GM12878 (cell line): ENCODE data around the gene BCAR3. TPM values are rescaled to one million over a fixed set of nuclear protein-coding genes. Genes with fewer than 3 reads are reported as not detected.

Experiments used
- ATAC-seq: fragments of 200-7000 bp; cut with Tn5 transposase; 3 replicates; pipeline ENCODE4 v1.9.1; 2020; ENCODE audit warnings: mild to moderate bottlenecking, moderate library complexity
- BruUV-seq: library from RNA; stranded (reverse); fragments of 400-500 nt; replicated peaks from 2 replicates; lab custom pipeline; 2021; lab: Mats Ljungman, UMichigan
- CTCF ChIA-PET: fragments of 300-600 bp; sonication (Branson Sonifier 250); formaldehyde crosslinking; extraction: SDS; loops from one replicate; lab custom pipeline; 2021; ENCODE audit warnings: inconsistent platforms; lab: Yijun Ruan, JAX
- POLR2A ChIA-PET: fragments of 350-600 bp; formaldehyde crosslinking; extraction: SDS; loops from one replicate; lab custom pipeline; 2021; ENCODE audit warnings: inconsistent platforms; lab: Charles Lee
- RAD21 ChIA-PET: fragments of 300-600 bp; sonication (Branson Sonifier 250); formaldehyde crosslinking; loops from one replicate; lab custom pipeline; 2023; ENCODE audit warnings: antibody characterized with exemption; ENCODE audit not compliant: unreplicated experiment; lab: Charles Lee
- SMC1A ChIA-PET: fragments of 300-600 bp; sonication (Branson Sonifier 250); formaldehyde crosslinking; loops from one replicate; lab custom pipeline; 2023; ENCODE audit not compliant: unreplicated experiment, uncharacterized antibody; lab: Charles Lee
- DNase-seq: peaks from one replicate; pipeline ENCODE4 v3.0.0-alpha.2; 2011; ENCODE audit warnings: low read depth, low spot score
- FAIRE-seq: peaks from 3 replicates; lab custom pipeline; 2011; peaks lifted over from hg19 to GRCh38; lab: Jason Lieb, UNC
- H2AFZ ChIP-seq: 2 replicates; pipeline ENCODE4 v1.6.0; 2011; ENCODE audit warnings: low read depth, low read length, control low read depth; ENCODE audit not compliant: control insufficient read depth
- H3K27ac ChIP-seq: 2 replicates; pipeline ENCODE4 v1.5.1; 2011; ENCODE audit warnings: control low read depth; ENCODE audit not compliant: control insufficient read depth, insufficient read depth
- H3K27me3 ChIP-seq, 2 experiments: replicated peaks in 1 of 2; 2 replicates each; pipeline versions ENCODE4 v1.6.0 to v1.6.1; 2011; ENCODE audit warnings: low read length in 1 of 2; ENCODE audit not compliant: control insufficient read depth in 2 of 2, insufficient read depth in 2 of 2
- H3K36me3 ChIP-seq, 2 experiments: 2 replicates each; pipeline ENCODE4 v1.5.1; 2011; ENCODE audit warnings: low read length in 1 of 2; ENCODE audit not compliant: control insufficient read depth in 2 of 2, insufficient read depth in 2 of 2
- H3K4me1 ChIP-seq: 2 replicates; pipeline ENCODE4 v1.6.1; 2011; ENCODE audit warnings: mild to moderate bottlenecking, low read length, moderate library complexity, mixed read lengths; ENCODE audit not compliant: control insufficient read depth, insufficient read depth
- H3K4me2 ChIP-seq: 2 replicates; pipeline ENCODE4 v1.6.0; 2011; ENCODE audit warnings: control low read depth; ENCODE audit not compliant: control insufficient read depth, insufficient read depth
- H3K4me3 ChIP-seq: fragments of 200-600 bp; sonication (generic); 2 replicates; pipeline ENCODE4 v1.5.1; 2016
- H3K79me2 ChIP-seq: 2 replicates; pipeline ENCODE4 v1.6.0; 2011; ENCODE audit warnings: low read length; ENCODE audit not compliant: control insufficient read depth, insufficient read depth
- H3K9ac ChIP-seq: 2 replicates; pipeline ENCODE4 v1.8.0; 2011; ENCODE audit warnings: low read length, control low read depth, mixed read lengths; ENCODE audit not compliant: control insufficient read depth, insufficient read depth
- H3K9me3 ChIP-seq: replicated peaks from 3 replicates; pipeline ENCODE4 v1.5.1; 2011; ENCODE audit warnings: mild to moderate bottlenecking, low read length; ENCODE audit not compliant: control insufficient read depth, insufficient read depth
- H4K20me1 ChIP-seq: 2 replicates; pipeline ENCODE4 v1.6.0; 2011; ENCODE audit not compliant: control insufficient read depth, insufficient read depth
- ATF3 ChIP-seq: IDR thresholded peaks from 2 replicates; pipeline ENCODE4 v1.6.1; 2011; ENCODE audit warnings: low read depth, mild to moderate bottlenecking, low read length, moderate library complexity, borderline replicate concordance; ENCODE audit errors: extremely low read depth
- ATF7 ChIP-seq: fragments of 450-650 bp; IDR thresholded peaks from 2 replicates; pipeline ENCODE4 v1.6.1; 2016; ENCODE audit warnings: low read depth, mild to moderate bottlenecking
- BACH1 ChIP-seq: fragments of 450-650 bp; IDR thresholded peaks from 2 replicates; pipeline ENCODE4 v1.6.1; 2017; ENCODE audit warnings: mild to moderate bottlenecking, borderline replicate concordance
- ELK1 ChIP-seq: IDR thresholded peaks from 2 replicates; pipeline ENCODE4 v1.6.1; 2012; ENCODE audit warnings: low read depth, low read length, improper control_type of control experiment
- EP300 ChIP-seq, 2 experiments: fragments of 150-350 bp in 1 of 2; IDR thresholded peaks; 2 replicates each; pipeline ENCODE4 v1.6.1; 2011 to 2012; ENCODE audit warnings: low read depth in 2 of 2, low read length in 2 of 2, borderline replicate concordance in 1 of 2, improper control_type of control experiment in 1 of 2, inconsistent platforms in 1 of 2; ENCODE audit not compliant: control insufficient read depth in 1 of 2
- IRF4 ChIP-seq: IDR thresholded peaks from 2 replicates; pipeline ENCODE4 v1.6.1; 2011; ENCODE audit warnings: low read depth, low read length
- JUND ChIP-seq: IDR thresholded peaks from 2 replicates; pipeline ENCODE4 v1.6.1; 2012; ENCODE audit warnings: low read depth, mild to moderate bottlenecking, low read length, improper control_type of control experiment, moderate library complexity
- LARP7 ChIP-seq: fragments of 450-650 bp; IDR thresholded peaks from 2 replicates; pipeline ENCODE4 v1.6.1; 2017; ENCODE audit warnings: mild to moderate bottlenecking
- MEF2A ChIP-seq: IDR thresholded peaks from 2 replicates; pipeline ENCODE4 v1.6.1; 2011; ENCODE audit warnings: low read depth, mild to moderate bottlenecking, low read length, moderate library complexity; ENCODE audit not compliant: insufficient read depth
- MYB ChIP-seq: fragments of 150-350 bp; IDR thresholded peaks from 2 replicates; pipeline ENCODE4 v1.6.1; 2014; ENCODE audit warnings: mild to moderate bottlenecking, low read depth, low read length, borderline replicate concordance
- MYC ChIP-seq: IDR thresholded peaks from 2 replicates; pipeline ENCODE4 v1.6.1; 2011; ENCODE audit warnings: mild to moderate bottlenecking, low read length, moderate library complexity, inconsistent platforms; ENCODE audit not compliant: insufficient read depth, insufficient replicate concordance, insufficient read length, severe bottlenecking
- NRF1 ChIP-seq: conservative IDR thresholded peaks from 2 replicates; pipeline ENCODE4 v1.6.1; 2011; ENCODE audit warnings: mild to moderate bottlenecking, low read depth, low read length, improper control_type of control experiment
- POLR2A ChIP-seq: IDR thresholded peaks from 2 replicates; pipeline ENCODE4 v1.6.1; 2011; ENCODE audit warnings: low read depth, mild to moderate bottlenecking, low read length
- POU2F2 ChIP-seq: IDR thresholded peaks from 3 replicates; pipeline ENCODE4 v1.6.1; 2011; ENCODE audit warnings: low read depth, mild to moderate bottlenecking, low read length, borderline replicate concordance
- RB1 ChIP-seq: fragments of 450-650 bp; formaldehyde crosslinking; IDR thresholded peaks from 2 replicates; pipeline ENCODE4 v1.6.1; 2017; ENCODE audit warnings: mild to moderate bottlenecking, borderline replicate concordance
- SMARCA5 ChIP-seq: fragments of 450-650 bp; IDR thresholded peaks from 2 replicates; pipeline ENCODE4 v1.6.1; 2017; ENCODE audit warnings: mild to moderate bottlenecking
- SP1 ChIP-seq: IDR thresholded peaks from one replicate; pipeline ENCODE4 v1.6.1; 2011; ENCODE audit warnings: low read depth, low read length
- SRF ChIP-seq, 2 experiments: IDR thresholded peaks; 2 replicates each; pipeline ENCODE4 v1.6.1; 2011; ENCODE audit warnings: low read depth in 2 of 2, low read length in 2 of 2, mild to moderate bottlenecking in 1 of 2, moderate library complexity in 1 of 2
- STAT3 ChIP-seq: IDR thresholded peaks from 2 replicates; pipeline ENCODE4 v1.6.1; 2011; ENCODE audit warnings: low read depth, low read length, improper control_type of control experiment
- USF1 ChIP-seq: IDR thresholded peaks from 2 replicates; pipeline ENCODE4 v1.6.1; 2011; ENCODE audit warnings: borderline replicate concordance, low read depth, mild to moderate bottlenecking, moderate library complexity, mixed read lengths, low read length; ENCODE audit not compliant: insufficient read depth; ENCODE audit errors: extremely low read length
- WRNIP1 ChIP-seq: IDR thresholded peaks from 2 replicates; pipeline ENCODE4 v1.6.1; 2011; ENCODE audit warnings: low read depth, low read length, improper control_type of control experiment, borderline replicate concordance
- ZNF217 ChIP-seq: fragments of 450-650 bp; IDR thresholded peaks from 2 replicates; pipeline ENCODE4 v1.6.1; 2017; ENCODE audit warnings: antibody characterized with exemption, mild to moderate bottlenecking
- ZNF24 ChIP-seq: fragments of 450-650 bp; IDR thresholded peaks from 2 replicates; pipeline ENCODE4 v1.6.1; 2017; ENCODE audit warnings: antibody characterized with exemption, mild to moderate bottlenecking
- WGBS: methylation state at CpG from one replicate; pipeline ENCODE4 v1.1.6; 2016; ENCODE audit warnings: low lambda C conversion rate; ENCODE audit not compliant: insufficient replicate concordance, insufficient coverage; ENCODE audit errors: missing lambda C conversion rate; 5-methylcytosine and 5-hydroxymethylcytosine counted together
- in situ Hi-C: fragments of 300-500 bp; cut with MboI; formaldehyde crosslinking; loops from 9 replicates; pipeline ENCODE4 v1.14.3; 2018; ENCODE audit warnings: mixed read lengths
- intact Hi-C: fragments of 100-400 bp; cut with micrococcal nuclease; formaldehyde crosslinking; loops from one replicate; pipeline ENCODE4 v1.14.2; 2022; ENCODE audit not compliant: unreplicated experiment
- polyA plus RNA-seq, 11 experiments: library from polyadenylated mRNA; depleted of rRNA in 4 of 11; unstranded in 6 of 11; stranded (reverse) in 5 of 11; fragments of >200 nt; fragmentation: Nextera tagmentation in 4 of 11; fragmentation: Illumina TruSeq in 1 of 11; extraction: Ambion mirVana in 4 of 11; extraction: Trizol in 1 of 11; gene quantifications; 1 replicate in 1 of 11; 2 replicates in 10 of 11; pipeline versions ENCODE4 v1.2.1 to v1.2.3, GENCODE V29; 2011 to 2016; ENCODE audit warnings: inconsistent platforms in 2 of 11, missing spikeins in 2 of 11, low read depth in 1 of 11
- total RNA-seq, 4 experiments: library from RNA; depleted of rRNA in 3 of 4; stranded (reverse); fragments of >200 nt in 3 of 4; fragmentation: Illumina TruSeq in 1 of 4; extraction: Trizol in 1 of 4; gene quantifications; 2 replicates each; pipeline versions ENCODE4 v1.2.1 to v1.2.3, GENCODE V29; 2013 to 2021

Gene BCAR3
- total and polyA plus RNA-seq, 10 of the 15 experiments (the other 5 are each of a cell fraction or from before 2014, with no cell fraction given), result 1.3 to 6.6 (median 1.8) TPM

DNA sequence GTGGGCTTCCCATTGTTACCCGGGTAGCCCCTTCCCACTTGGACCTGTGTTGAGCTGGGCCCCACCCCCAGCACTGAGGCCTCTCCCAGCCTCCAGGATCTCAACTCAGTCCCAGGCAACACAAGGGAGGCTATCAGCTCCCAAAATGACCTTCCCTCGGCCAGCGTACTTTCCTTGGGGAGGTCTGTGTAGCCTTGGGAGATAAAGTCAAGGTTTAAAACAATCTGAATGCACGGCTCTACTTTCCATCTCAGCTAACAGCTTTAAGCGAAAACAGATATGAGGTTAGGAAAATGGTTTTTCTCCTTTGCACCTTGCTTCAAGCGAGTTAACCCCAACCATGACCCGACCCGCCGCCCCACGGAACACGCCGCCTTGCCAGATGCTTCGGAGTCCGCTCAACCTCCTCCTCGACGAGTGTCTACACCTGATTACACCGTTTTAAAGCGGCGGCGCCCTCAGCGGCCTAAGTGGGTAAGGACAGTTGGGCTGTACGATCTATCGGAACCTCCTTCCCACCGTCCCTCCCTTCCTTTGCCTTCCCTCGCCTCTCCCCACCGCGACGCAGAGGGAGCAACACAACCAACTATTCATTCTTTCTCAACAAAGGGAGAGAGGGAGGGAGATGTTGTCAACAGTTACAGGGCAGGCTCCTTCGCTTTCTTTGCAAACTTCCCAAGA, 1.1 kb downstream of the BCAR3 start:
- BruUV-seq, result no TSS peak
- no peak overlapping the region for H3K27ac ChIP-seq
- H3K27me3 ChIP-seq, result peaks cover 0 to 4% of the 10 kb centered on the region in 2 experiments; a peak in 2 of 4 replicates
- ATAC-seq (peak; percentile 82), DNase-seq (no peak), FAIRE-seq (no peak)
- H3K4me1 ChIP-seq, result peaks cover 9% of the 10 kb centered on the region; the same call in 1 of the 2 replicates
- peak overlapping the region; percentile 58; the same call in 1 of the 2 replicates for H3K9ac ChIP-seq
- no peaks in the 10 kb centered on the region; the same call in 1 of the 2 replicates for H4K20me1 ChIP-seq
- ChIA-PET RAD21 (interaction anchor here (1.2 to 5.7 kb wide), 9 partner anchors 9 to 133 kb away, joined by 4 to 24 read pairs (median 6); no protein-coding TSS in a partner anchor), SMC1A (interaction anchor here (0.7 to 5.4 kb wide), 9 partner anchors 9 to 165 kb away, joined by 3 to 27 read pairs (median 4); no protein-coding TSS in a partner anchor), CTCF (interaction anchor here (1.0 to 5.2 kb wide), 9 partner anchors 10 to 133 kb away, joined by 3 to 30 read pairs (median 7); no protein-coding TSS in a partner anchor), POLR2A (interaction anchor here (1.2 to 2.1 kb wide), 5 partner anchors 10 to 72 kb away, joined by 3 to 11 read pairs (median 4); no protein-coding TSS in a partner anchor)
- H3K36me3 ChIP-seq, result no peaks in the 10 kb centered on the region
- 3% methylated on average over 25 of the region's 29 CpGs for WGBS
- H3K4me3 ChIP-seq, result peak overlapping the region; percentile 87
- H3K4me2 ChIP-seq, result peak overlapping the region; percentile 100
- H3K9me3 ChIP-seq, result no peaks in the 10 kb centered on the region
- no peaks in the 10 kb centered on the region for H3K79me2 ChIP-seq
- H2AFZ ChIP-seq, result peak overlapping the region; percentile 47
- intact Hi-C loops (loop anchor here (2.0 kb wide), 1 partner anchor 24 kb away; no protein-coding TSS in a partner anchor), in situ Hi-C loops (no loop called here)
- TF ChIP-seq IRF4 (no peak), ELK1 (no peak), ZNF217 (no peak), EP300 (IDR thresholded peaks at IDR 0.05; ENCODE audit: borderline replicate concordance in 1 of 2, control insufficient read depth in 1 of 2, low read depth in 2 of 2, low read length in 2 of 2) (no peak), SP1 (no peak), POLR2A (no peak), ATF7 (no peak), POU2F2 (no peak), SMARCA5 (0 out of 2 replicates have a peak, but pooled peaks have one; percentile 27), USF1 (no peak), JUND (no peak), ZNF24 (no peak), RB1 (no peak), BACH1 (no peak), LARP7 (no peak), WRNIP1 (no peak), STAT3 (no peak), MYB (no peak), MEF2A (no peak), NRF1 (no peak), SRF (IDR thresholded peaks at IDR 0.05; ENCODE audit: low read depth in 2 of 2, low read length in 2 of 2) (no peak), ATF3 (no peak), MYC (no peak)
